Activated CD4-positive, CD25-positive, alpha-beta regulatory T cell (primary cell): ENCODE measurements around the gene SYVN1.
"Not testable (repeated sequence)": the region's sequence is repeated elsewhere in the genome, so short reads cannot be mapped to it uniquely, and the experiment has no call there.

ENCODE experiments used
- DNase-seq, 4 experiments: peaks; one replicate each; lab custom pipeline; 2025; lab: John Stamatoyannopoulos, UW

The SYVN1 gene

GRCh38 chr11:65127473-65128181 is 6.7 kb downstream of the SYVN1 start:
- DNase-seq, result no peak

GRCh38 chr11:65126624-65127274 is 7.6 kb downstream of the SYVN1 start:
- DNase-seq, result no peak

- no peak for DNase-seq
Observed at GRCh38 chr11:65125197-65126056, 8.9 kb downstream of the SYVN1 start.

- no peak for DNase-seq
Observed at GRCh38 chr11:65124480-65125196, 9.7 kb downstream of the SYVN1 start.

- DNase-seq, result peak; percentile 94 to 99 (median 97)
Observed at GRCh38 chr11:65121865-65122696, 12.2 kb downstream of the SYVN1 start, which contains the start of the genes FAU and MRPL49. FAU (minus strand) TSS chr11:65122134; CDS start chr11:65121813, 321 bp downstream. MRPL49 (plus strand) TSS chr11:65122321; CDS start chr11:65122347, 26 bp downstream.

- no peak for DNase-seq
Observed at GRCh38 chr11:65121447-65121864, 12.9 kb downstream of the SYVN1 start.

- no peak for DNase-seq
Observed at GRCh38 chr11:65120831-65121230, 13.5 kb downstream of the SYVN1 start.

GRCh38 chr11:65119670-65119995 is 14.7 kb downstream of the SYVN1 start:
- DNase-seq, result no peak

- DNase-seq, result not testable (repeated sequence)
Observed at GRCh38 chr11:65118891-65119669, 15.2 kb downstream of the SYVN1 start.

GRCh38 chr11:65118097-65118837 is 16.1 kb downstream of the SYVN1 start:
- DNase-seq, result no peak

- DNase-seq, result peak; percentile 99 to 100 (median 99)
Observed at GRCh38 chr11:65117206-65118096, 16.9 kb downstream of the SYVN1 start, which contains the start of gene ZNHIT2. ZNHIT2 (minus strand) TSS chr11:65117701; CDS start chr11:65117653, 48 bp downstream.

- peak in 3 of 4 experiments; percentile 32 to 39 (median 39) for DNase-seq
Observed at GRCh38 chr11:65116370-65117205, 17.7 kb downstream of the SYVN1 start.

- DNase-seq, result no peak
Observed at GRCh38 chr11:65115361-65116082, 18.8 kb downstream of the SYVN1 start.

GRCh38 chr11:65114538-65115171 is 19.7 kb downstream of the SYVN1 start:
- DNase-seq, result no peak

GRCh38 chr11:65113839-65114238 is 20.5 kb downstream of the SYVN1 start:
- no peak for DNase-seq

GRCh38 chr11:65113361-65113756 is 21.0 kb downstream of the SYVN1 start:
- no peak for DNase-seq
